Renal cortex interstitium (tissue), 11 donors: ENCODE results near the gene ACTR6. TPM values are rescaled to one million over a fixed set of nuclear protein-coding genes. Genes with fewer than 3 reads are reported as not detected.
"Not testable (repeated sequence)": the region's sequence is repeated elsewhere in the genome, so short reads cannot be mapped to it uniquely, and the experiment has no call there.

ENCODE experiments used
- DNase-seq, 11 donors: peaks; one replicate each; pipeline ENCODE4 v3.0.0-alpha.2; 2013; ENCODE audit warnings: low read depth in 9 of 11, low spot score in 4 of 11; ENCODE audit errors: extremely low read depth in 1 of 11
- polyA plus RNA-seq, 3 donors: library from polyadenylated mRNA; unstranded; fragments of 120-200 nt; gene quantifications; one replicate each; pipeline ENCODE4 v1.2.1, GENCODE V29; 2013; ENCODE audit not compliant: insufficient read length in 3 of 3

ACTR6 gene
- polyA plus RNA-seq, 3 donors = 33.5 to 39.4 (median 34.2) TPM

DNA sequence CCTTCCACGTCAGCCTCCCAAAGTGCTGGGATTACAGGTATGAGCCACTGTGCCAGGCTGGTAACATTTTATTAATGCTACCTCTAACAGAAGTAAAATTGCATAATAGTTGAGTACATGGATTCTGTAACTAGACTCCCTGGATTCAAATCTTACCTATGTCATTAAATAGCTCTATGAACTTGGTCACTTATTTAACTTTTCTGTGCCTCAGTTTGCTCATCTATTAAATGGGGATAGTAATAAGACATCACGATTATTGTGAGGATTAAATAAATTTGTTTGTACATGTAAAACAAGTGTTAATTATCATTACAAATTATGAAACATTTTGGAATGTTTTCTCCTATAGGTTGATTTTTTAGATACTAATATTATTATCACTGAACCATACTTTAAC lies 6.7 kb downstream of the ACTR6 start:
- no peak for DNase-seq

DNA sequence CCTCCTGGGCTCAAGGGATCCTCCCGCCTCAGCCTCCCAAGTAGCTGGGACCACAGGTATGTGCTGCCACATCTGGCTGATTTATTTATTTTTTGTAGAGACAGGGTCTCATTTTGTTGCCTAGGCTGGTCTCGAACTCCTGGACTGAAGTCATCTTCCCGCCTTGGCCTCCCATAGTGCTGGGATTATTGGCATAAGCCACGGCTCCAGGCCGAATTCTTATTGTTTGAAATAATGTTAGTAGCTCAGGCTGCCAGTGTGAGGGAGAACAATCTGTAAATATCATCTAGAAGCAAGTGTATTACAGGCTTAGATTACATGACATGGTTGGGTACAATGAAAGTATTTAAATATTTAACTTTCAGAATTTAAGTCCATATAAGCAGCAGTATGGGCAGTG lies 8.2 kb downstream of the ACTR6 start:
- DNase-seq = no peak

DNA sequence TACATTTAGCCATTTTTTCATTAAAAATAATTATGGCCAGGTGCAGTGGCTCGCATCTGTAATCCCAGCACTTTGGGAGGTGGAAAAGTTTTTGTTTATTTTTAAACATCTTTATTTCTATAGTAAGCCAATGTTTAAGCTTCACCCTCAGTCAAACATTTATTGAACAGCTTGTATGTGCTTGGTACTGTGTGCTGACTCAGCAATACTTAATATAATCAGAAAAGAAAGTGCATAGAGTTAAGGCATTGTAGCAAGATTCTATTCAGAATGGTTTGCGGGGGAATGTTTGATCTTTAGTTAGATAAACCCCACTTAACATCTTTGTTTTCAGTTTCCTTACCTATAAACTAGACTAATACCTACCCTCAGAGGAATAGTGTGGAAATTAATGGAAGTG lies 11.1 kb downstream of the ACTR6 start:
- no peak for DNase-seq

DNA sequence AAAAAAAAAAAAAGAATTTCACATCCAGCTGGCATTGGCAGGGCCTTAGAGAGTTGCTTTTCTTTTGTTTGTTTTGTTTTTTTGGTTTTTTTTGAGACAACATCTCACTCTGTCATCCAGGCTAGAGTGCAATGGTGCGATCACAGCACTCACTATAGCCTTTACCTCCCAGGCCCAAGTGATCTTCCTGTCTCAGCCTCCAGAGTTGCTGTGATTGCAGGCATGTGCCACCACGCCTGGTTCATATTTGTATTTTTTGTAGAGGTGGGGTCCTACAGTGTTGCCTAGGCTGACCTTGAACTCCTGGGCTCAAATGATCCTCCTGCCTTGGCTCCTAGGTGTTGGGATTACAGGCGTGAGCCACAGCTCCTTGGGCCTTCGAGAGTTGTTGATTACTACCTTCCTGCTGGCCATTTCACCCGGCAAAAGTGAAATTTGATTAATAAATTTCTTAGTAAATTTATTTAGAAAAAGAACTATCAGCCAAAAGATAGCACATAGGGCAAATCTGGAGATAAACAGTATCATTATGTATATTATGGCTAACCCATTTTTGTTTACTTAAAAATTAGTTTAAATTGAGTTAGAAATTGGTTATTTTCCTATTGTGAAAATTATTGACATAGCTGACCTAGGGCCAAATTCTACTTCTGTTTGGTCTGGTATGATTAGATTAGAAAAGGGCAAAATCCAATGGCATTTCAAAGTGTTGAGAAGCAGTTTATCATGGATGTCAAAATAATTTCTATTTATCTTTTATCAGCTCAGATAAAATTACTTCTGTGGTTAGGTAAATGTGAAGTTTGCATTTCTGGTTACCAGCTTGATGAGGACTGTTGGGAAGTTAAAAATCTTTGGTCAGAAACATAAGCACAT lies 12.6 kb downstream of the ACTR6 start:
- no peak for DNase-seq

DNA sequence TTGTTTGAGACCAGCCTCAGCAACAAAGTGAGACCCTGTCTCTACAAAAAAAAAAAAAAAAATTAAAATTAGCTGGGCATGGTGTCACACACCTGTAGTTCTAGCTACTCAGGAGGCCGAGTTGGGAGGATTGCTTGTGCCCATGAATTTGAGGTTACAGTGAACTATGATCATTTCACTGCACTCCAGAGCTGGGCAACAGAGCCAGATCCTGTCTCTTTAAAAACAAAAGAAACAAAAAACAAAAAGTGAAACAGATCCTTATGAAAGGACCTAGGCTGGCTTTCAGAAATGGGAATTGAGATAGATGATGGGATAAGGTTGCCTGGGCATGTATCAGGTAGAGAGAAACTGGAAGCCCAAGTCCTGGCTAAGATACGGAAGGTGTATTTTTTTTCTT lies 13.9 kb downstream of the ACTR6 start:
- DNase-seq = no peak

DNA sequence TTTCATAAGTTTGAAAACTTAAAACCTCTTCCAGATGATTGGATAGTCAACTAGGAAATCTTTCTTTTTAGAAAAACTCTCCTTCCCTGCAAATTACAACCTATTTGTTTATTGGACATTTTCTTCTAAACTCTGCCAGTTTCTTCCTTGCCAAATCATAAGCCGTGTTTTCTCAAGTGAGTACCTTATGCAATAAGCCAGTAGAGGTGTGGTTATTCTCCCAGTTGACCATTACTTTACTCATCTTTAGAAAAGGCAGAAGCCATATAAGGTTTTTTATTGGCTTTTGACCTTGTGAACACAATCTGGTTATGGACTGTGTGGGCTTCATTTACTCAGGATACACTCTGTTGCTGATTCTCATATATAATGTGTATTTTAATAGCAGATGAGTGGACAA lies 14.6 kb downstream of the ACTR6 start:
- no peak for DNase-seq

DNA sequence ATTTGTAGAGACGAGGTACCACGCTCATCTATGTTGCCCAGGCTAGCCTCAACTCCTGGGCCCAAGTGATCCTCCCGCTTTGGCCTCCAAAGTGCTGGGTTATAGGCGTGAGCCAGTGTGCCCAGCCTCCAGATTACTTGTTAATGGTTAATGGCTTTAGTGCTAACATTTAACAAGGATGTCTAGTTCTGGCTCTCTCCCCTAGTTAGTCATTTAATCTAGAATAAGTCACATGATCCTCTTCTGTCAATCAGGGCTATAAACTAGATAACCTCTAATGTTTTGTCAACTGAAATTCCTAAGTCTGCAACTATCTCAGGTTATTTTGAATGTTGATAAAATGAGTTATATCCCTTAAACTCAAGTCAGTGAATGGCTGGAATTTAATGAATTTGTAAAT lies 15.7 kb downstream of the ACTR6 start:
- DNase-seq = no peak

DNA sequence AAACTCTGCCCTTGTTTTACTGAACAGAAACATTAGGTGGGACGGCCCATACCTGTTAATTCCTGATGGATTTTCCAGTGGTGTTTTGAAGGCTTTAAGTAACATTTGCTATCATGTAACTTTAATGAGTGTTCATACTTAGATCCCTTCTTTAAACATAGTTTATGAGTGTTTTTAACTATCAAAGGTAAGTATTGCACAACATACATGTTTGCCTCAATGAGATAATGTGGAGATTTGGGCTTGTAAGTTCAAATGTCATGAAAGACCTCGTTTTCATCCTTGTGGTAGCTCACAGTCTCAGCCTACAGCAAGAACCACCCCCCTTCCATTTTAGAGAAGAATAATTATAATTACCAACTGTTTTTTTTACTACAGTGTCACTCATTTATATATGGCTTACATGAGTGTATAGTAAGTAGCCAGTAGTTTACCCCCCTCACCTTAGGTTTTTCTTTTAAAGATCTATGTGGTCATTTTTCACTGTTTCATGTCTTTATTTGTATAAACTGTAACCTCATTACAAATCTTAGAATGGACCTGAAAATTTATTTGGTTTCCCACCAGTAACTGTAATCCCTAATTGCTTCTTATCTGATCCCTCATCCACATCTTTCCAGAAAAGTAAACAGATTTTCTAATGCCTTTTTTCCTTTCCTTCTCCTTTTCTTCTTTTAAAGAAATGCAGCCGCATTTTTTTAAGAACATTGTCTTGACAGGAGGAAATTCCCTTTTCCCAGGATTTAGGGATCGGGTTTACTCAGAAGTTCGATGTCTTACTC lies 18.9 kb downstream of the ACTR6 start:
- no peak for DNase-seq

DNA sequence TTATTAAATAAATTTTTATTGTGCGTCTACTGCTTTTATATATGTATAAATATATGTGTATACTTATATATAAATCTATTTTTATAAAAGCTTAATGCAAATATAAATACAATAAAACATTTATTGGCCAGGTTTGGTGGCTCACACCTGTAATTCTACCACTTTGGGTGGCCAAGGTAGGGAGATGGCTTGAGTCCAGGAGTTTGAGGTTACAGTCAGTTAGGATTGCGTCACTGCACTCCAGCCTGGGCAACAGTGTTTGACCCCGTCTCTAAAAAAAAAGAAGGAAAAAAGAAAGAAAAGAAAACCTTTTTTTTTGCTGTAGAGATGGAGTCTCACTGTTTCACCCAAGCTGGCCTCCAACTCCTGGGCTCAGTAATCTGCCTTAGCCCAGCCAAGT lies 20.9 kb downstream of the ACTR6 start:
- no peak for DNase-seq

DNA sequence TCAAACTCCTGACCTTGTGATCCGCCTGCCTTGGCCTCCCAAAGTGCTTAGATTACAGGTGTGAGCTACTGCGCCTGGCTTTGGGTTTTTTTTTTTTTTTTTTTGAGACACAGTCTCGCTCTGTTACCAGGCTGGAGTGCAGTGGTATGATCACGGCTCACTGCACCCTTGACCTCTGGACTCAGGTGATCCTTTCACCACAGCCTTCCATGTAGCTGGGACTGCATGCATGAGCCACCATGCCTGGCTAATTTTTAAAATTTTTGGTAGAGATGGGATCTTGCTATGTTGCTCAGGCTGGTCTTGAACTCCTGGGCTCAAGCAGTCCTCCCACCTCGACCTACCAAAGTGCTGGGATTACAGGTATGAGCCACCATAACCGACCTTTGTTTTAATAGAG lies 21.6 kb downstream of the ACTR6 start:
- not testable (repeated sequence) for DNase-seq

DNA sequence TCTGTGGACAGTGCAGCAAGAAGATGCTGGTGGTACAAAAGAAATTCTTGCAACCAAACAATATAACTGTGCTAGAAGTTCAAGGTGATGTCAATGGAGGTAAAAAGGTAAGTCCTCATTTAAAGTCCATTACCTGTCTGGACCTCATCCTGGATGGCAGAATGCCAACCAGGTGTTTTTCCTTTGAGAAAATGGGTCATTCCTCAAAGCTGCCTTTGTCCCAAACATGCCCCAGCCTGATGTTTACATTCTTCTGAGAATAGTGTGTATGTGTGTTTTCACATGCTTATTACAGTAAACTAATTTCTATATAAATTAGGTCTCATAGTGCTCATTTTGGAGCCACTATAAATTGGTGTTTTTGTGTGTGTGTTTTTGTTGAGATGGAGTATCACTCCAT lies 24.9 kb downstream of the ACTR6 start:
- no peak for DNase-seq

DNA sequence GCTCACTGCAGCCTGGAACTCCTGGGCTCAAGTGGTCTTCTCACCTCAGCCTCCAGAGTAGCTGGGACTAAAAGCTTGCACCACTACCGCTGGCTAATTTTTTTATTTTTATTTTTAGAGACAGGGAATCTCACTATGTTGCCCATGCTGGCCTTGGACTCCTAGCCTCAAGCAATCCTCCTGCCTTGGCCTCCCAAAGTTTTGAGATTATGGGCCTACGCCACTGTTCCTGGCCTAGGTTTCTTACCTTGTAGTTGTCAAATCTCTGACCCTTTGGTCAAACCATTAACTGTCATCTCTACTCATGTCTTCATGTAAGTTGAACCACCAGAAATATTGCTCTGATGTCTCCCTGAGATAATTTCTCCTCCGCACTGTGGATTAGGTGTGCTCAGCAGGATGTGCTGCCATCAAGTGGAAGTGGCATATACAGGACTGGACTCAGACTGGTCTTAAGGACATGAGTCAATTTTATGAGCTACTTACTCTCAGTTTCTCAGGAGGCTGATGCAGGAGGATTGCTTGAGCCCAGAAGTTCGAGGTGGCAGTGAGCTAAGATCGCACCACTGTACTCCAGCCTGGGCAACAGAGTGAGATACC lies 28.5 kb downstream of the ACTR6 start:
- DNase-seq = no peak

DNA sequence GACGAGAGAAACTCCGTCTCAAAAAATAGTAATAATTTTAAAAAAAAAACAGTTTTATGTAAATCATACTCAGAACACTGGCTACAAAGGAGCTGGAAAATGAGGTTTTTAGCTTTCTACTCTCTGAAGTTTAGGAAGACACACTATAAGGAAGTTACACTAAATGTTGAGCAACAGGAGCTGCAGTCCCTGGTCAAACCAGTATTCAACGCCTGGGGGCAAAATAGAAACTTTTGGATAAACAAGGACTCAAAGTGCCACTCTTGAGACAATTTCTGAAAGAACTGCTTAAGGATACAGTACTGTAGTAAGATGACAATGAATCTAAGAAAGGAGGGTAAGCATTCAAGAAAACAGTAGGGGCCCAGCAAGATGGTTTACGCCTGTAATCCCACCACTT lies 29.3 kb downstream of the ACTR6 start:
- no peak for DNase-seq

DNA sequence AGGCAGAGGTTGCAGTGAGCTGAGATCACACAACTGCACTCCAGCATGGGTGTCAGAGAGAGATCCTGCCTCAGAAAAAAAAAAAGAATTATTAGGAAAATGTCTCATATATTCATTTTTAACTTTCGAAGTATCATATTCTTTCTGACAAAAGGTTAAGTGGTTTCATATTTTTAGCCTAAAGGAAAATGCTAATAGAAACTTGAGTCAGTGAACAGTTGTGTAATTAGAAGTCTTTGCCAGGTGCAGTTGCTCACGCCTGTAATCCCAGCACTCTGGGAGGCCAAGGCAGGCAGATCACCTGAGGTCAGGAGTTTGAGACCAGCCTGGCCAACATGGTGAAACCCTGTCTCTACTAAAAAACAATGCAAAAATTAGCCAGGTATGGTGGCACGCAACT lies 31.3 kb downstream of the ACTR6 start:
- not testable (repeated sequence) for DNase-seq

DNA sequence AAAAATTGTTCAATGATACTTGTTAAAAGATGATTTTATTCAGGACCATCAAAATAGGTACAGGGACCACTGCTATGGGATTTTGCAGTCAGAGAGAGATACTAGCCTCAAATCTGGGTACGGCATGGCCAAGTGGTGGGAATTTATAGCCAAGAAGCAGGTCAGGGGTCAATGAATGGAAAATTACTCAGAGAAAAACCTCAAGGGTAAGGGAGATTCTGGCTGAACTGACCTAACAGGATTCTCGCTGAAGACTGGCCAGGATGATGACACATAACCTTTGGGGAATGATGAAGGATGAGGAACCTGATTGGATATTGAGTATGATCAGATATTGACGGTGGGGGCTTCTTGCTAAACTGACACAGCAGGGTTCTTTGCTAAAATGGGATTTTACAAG lies 33.6 kb downstream of the ACTR6 start:
- no peak for DNase-seq

DNA sequence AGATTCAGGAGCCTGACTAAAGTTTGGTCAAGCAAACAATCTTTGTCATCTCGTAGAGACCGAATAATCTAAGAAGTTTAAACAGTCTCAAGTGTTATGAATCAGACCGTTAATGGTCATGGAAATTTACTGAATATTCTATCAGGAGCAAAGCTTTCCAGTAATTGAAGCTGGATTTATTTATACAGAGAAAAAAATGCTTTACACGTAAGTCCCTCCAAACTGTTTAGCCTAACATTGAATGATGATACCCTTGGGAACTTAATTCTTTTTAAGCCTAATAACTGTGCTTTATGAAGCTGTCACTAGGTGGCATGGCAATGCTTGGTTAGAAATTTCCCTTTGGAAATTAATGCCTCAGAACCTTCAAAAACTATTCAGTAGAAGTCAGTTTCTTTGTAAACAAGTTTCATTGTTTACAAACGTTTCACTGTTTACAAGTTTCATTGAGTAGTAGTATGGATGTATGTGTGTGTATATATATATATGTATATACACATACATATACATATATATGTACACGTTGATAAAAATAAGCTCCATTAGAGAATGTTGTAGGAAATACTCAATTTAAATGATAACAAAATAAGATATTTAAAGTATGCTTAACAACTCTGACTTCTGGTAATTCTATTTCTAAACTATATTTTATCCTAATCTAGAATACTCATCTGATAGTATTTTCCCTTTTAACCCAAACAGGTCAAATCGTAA lies 34.1 kb downstream of the ACTR6 start:
- DNase-seq = peak; percentile 21 to 54 (median 35)

DNA sequence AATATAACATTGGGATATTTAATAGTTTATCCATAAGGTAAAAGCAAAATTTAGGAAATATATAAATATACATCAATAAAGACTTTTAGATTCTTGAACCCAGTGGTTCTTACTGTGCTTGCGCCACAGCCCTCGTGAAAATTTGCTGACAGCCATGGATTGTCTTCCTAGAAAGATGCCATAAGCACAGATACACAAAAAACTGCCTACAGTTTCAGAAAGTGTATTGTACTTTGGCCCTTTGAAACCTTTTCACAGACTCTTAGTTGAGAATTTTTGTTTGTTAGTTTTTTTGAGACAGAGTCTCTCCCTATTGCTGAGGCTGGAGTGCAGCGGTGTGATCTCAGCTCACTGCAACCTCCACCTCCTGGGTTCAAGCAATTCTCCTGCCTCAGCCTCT lies 38.2 kb downstream of the ACTR6 start:
- no peak for DNase-seq

DNA sequence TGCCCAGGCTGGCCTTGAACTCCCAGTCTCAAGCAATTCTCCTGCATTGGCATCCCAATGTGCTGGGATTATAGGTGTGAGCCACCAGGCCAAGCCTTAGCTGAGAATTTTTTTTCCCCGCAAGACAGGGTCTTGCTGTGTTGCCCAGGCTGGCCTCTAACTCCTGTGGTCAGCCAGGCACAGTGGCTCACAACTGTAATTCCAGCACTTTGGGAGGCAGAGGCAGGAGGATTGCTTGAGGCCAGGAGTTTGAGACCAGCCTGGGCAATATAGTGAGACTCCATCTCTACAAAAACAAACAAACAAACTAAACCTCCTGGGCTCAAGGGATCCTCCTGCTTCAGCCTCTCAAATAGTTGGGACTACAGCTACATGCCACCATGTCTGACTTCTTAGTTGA lies 39.0 kb downstream of the ACTR6 start:
- no peak for DNase-seq

DNA sequence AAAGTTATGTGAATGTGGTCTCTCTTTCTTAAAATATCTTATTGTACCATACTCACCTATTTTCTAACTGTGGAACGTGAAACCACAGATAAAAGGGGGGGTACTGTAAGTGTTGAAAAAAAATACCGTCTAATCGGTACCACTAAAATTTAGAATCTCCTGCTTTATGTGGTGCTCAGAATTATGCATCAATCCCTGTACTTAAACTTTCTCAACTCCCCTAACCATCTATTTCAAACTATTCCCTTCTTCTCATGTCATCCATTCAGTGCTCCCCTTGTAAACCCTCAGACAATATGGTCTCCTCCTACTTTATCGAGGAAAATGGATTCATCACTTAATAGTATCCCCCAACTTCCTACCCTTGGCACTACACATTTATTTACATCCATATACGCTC lies 42.5 kb downstream of the ACTR6 start:
- no peak for DNase-seq

DNA sequence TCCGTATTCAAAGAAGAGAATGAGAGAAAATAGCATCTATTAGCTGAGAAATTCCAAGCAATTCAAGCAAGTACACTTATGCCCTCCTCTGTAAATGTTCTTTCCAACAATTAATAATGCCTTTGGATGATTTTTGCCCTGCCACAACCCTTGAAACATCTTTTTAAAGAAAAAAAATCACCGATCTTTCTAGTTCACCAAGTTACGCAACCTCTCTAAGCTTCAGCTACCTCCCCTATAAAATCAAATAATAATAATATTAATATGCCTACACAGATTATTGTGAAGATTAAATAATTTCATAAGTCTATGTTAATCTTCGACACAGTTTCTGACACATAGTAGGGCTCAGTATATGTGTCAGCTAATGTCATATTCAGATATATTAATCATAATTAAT lies 47.1 kb downstream of the ACTR6 start:
- no peak for DNase-seq
